ENCODE measurements around the gene ACSF3.

Gene ACSF3

DNA sequence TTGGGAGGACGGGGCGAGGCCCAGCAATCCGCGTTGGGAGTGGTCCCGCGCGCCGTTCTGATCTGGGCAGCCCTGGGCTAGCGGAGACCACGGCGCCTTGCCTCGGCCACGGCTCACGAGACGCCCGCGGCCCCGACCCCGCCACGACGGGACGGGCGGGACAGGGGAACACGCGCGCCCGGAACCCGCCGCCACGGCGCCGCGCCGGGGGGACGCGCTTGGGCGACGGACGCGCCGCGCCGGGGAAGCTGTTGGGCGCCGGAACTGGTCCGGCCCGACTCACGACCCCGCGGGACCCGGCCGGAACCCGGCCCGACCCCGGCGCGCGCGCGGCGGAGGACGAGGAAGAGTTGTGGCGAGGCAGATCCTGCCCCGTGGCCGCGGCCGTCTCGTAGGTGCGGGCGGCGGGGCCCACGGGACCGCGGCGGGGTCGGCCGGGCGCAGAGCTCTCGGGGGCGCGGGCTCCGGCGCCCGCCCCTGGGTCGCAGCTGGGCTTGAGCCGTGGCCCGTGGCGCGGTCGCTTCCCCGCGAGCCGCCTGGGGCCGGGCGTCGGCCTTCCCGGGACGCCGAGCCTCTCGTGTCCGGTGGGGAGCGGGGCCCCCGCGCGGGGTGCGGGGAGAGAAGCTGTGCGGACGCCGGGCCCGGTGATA lies at the start of gene ACSF3:
Gene ACSF3 (plus strand): TSS at position 251 of the 650 bp plus-strand sequence. CDS start 6,830 bp downstream, outside the sequence.
- FAIRE-seq: no peak

DNA sequence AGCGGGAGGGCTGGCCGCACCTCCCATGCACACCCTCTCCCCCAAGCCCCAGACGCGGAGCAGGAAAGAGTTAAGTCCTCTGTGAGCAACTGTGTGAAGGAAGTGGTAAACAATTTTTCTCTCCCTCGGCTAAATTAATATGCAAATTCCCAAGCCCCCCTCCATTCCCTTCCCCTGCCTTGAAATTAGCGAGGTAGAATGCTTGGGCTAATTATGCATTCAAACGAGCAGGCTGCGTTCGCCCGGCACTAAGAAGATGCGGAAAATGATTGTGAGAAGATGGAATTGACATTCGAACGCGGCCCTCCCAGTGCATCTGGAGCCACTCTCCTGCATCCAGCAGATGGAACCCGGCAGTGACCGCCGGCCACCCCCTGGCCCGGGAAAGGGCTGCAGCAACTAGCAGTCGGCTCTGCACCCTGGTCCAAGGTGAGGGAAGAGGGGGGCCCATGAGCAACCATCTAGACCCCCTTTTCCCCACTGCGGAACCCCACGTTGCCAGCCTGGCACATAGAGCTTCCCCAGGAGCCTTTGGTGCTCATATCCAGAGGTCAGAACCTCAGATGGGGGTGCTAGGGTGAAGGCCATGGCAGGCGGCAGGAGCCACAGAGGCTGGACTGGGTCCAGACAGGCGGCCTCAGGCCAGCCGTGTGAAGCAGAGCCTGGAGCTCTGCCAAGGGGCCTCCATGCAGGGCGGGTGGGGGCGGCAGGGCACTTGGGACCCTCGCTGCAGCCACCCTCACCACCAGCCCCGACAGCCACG lies 49.1 kb upstream of the ACSF3 start:
- FAIRE-seq: no peak

DNA sequence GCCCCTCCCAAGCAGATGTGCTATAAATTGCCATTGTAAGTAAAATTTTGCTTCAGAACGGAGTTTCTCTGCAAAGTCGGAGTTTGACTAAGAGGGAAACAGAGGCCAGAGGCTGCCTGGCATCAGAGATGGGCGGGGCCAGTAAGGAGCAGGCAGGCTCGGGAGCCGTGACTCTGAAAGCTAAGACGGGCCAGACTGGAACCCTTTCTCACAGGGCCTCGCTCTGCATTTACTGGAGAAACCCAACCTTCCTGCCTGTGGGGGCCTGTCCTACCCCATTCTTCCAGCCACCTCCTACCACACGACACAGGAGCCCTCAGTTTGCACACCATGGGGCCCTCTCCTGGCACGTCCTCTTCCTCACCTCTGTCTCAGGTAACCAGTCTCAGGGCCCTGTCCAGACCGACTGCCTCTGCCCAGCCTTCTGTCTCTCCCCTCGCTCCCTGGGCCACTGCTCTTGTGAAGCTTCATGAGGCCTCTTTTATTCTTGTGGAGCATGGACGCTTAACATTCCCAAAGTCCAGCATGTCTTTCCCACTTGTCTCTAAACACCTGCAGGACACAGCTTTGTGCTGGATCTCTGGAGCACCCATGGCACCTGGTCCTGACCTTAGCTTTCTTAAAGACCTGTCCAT lies 48.4 kb upstream of the ACSF3 start:
- FAIRE-seq: no peak

DNA sequence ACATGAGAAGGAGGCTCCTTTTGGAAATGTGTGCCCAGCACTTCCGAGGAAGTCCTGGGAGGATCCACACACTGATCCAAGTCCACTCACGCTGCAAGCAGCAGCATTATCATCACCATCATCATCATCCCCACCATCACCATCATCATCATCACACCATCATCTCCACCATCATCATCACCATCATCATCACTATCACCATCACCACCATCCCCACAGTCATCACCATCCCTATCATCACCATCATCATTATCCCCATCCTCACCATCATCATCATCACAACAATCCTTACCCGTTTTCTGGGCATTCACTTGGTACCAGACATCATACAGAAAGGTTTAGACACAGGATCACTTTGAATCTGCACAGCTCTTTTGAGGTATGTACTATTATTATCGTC lies 47.8 kb upstream of the ACSF3 start:
- no peak for FAIRE-seq

GRCh38 chr16:89046491-89046890 lies 47.2 kb upstream of the ACSF3 start:
- FAIRE-seq: no peak

GRCh38 chr16:89047331-89048089 lies 46.1 kb upstream of the ACSF3 start:
- FAIRE-seq: no peak

GRCh38 chr16:89048090-89048725 lies 45.4 kb upstream of the ACSF3 start:
- no peak for FAIRE-seq

DNA sequence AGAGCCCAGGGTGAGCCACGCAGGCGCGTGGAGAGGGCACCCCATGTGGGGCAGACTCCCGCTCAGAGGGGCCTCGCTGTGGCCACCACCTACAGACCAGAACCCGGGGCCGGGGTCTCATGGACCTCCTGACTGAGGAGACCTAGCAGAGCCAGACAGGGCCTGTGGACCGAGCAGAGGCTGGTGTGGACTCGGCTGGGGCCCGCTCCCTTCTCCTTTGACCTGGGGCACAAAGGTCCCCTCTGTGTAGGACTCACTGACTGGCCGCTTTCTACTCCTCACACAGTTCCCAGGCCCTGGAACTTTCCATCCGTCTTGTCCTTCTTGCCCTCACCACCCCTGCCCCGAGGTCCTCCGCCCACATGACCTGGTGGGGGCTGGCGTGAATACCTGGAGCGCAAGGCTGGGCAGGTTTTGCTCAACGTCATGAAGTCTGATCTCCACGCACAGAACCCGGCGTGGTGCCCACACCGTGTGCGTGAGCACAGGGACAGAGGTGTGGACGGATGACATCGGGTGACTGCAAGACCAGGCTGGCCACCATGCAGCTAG lies 44.7 kb upstream of the ACSF3 start:
- FAIRE-seq: no peak

DNA sequence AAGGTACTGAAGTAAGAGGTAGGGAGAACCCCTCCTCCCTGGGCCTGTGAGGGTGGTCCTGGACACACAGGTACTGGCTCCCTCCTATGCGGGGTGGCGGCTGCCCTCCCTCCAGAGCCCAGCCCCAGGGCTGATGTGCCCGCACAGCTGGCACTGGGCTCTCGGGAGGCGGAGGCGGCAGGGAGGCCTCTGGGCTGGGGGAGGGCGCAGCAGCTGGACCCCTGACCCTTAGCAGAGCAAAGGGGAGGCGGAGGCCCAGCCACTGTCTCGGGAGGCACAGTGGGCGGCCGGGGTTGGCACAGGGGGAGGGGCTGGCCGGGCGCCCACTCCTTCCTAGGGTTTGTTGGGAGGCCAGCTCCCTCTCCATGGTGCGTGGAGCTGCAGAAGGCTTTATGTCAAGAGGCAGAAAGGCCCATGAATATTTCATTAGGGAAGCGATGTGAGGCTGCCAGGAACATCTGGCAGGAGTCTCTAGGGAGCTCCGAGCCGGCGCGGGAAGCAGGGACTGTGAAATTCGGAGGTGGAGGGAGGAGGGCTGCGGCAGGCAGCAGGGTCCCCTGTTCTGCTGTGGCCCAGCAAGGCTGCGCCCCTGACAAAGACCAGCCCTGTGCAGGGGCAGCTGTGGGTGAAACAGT lies 44.1 kb upstream of the ACSF3 start:
- FAIRE-seq: no peak

- FAIRE-seq: no peak
These were observed 43.4 kb upstream of the ACSF3 start for GRCh38 chr16:89050119-89050867.

GRCh38 chr16:89050868-89051311 lies 42.8 kb upstream of the ACSF3 start:
- no peak for FAIRE-seq

DNA sequence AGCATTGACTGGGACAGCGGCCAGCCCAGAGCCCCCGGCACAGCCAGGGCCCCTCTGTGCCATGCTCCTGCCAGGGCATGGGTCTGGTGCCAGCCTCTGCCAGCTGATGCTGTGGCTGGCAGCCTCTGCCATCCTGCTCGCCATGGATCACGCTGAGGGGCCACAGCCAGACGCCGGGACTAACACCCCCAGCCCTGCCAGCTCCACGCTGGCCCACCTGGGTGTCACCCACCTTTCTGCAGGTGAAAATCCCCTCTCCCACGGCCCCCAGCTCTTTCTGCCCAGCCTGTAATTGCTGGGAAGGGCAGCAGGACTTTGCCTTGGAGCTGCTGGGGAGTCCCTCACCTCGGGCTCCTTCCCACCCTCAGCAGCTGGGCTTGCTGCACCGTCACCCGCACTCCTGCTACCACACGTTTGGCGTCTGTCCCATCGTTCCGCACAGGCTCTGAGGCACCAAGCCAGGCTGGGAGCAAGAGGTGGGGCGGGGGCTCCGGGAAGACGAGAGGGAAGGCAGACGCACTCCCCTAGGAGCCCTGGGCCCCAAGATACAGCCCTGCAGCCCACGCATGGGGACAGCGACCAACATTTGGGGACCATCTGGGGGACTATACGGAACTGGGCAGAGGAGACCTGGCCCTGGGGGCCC lies 42.0 kb upstream of the ACSF3 start:
- no peak for FAIRE-seq

DNA sequence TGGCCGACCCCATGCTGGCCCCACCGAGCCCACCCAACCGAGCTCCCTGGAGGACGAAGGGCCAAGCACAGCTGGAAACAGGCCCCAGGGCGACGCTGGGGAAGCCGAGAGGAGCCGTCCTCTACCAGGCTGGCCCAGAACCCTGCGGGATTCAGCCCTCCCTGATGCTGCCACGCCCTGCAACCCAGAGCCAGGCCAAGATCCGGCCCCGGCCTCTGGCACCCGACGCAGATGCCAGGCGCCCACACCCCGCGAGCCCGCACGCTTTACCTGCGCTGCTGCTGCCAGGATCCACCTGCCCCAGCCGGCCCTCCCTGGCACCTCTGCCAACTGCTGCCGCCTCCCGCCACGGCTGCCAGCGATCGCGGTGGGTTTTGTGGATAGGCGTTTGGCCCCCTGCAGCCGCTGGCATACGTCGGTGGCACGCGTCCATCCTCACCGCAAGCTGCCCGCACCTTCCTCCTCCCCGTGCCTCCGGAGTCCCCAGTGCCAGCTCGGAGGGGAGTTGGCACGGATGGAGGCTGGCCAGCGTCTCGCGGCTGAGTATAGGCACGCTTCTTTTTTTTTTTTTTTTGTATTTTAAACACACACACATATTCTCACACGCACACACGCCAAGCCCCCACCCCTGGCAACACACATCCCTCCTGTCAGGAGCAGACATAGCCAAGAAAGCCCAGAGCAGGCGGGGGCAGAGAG lies 41.3 kb upstream of the ACSF3 start:
- FAIRE-seq: no peak

DNA sequence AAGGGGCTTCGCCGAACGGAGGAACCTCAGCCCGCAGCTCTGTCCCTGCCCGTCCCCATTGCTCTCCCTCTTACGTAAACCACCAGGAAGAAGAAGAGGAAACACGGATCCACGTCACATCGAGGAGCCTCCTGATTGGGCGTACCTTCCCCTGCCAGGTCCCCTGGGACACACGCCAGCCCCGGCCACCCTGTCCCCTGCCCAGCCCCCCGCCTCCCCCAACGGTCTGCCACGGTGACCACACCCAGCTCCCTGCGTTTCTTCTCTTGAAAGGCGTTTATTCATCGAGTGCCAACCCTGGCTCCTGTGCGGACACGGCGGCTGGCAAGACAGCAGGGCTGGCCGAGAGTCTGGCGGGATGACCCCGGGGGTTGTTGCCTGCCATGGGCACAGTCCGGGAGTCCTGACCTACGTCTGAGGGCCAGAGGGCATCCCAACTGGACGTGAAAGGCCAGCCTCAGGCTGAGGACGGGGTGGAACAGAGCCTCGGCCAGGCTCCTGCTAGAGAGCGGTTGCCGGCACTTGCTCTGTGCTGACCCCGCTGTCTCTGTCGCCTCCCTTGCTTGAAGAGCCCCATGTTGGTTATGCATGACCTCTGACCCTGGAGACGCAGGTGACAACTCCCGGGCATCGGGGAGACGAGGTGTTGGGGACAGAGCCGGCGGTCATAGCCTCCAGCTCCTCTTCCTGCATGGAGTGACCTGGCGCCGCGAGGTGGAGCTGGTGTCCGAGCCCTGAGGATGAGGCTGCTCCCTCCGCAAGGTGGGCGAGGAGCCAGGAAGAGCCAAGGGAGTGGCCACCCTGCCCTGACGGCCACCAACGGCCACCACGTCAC lies 40.5 kb upstream of the ACSF3 start:
- FAIRE-seq: no peak

DNA sequence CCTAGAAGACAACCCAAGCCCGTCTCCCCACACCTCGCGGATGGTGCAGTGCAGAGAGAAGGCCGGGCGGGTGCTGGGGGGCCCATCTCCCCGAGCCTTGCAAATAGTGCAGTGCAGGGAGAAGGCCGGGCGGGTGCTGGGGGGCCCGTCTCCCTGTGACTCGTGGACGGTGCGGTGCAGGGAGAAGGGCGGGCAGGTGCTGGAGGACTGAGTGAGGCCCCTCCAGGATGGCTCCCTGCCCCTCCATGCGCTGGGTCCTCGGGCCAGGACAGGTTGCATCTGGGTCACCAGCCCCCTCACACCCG lies 40.0 kb upstream of the ACSF3 start:
- no peak for FAIRE-seq

DNA sequence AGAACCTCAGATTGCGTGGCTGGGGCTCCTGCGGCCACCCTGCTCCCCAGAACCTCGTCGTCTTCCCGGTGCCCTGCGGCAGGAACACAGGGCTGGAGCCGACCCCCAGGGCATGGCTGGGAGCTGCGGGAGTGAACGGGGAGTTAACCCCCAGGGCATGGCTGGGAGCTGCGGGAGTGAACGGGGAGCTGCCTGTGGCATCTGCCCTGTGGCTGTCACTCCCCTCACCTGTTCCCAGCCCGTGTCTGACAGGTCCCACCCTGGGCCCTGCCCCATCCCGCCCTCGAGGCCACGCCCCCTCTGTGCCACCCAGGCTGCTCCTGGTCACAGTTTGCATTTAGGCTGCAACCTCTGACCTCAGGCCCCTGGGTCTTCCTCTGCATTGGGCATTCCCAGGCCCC lies 39.4 kb upstream of the ACSF3 start:
- no peak for FAIRE-seq

- FAIRE-seq: no peak
These were observed 38.9 kb upstream of the ACSF3 start for GRCh38 chr16:89054714-89055113.

- FAIRE-seq: no peak
These were observed 38.3 kb upstream of the ACSF3 start for GRCh38 chr16:89055313-89055712.

GRCh38 chr16:89055894-89056555 lies 37.6 kb upstream of the ACSF3 start:
- no peak for FAIRE-seq

Measured in TTC549 (cell line).